ENCODE data around the gene TENT4B. TPM values are rescaled to one million over a fixed set of nuclear protein-coding genes. Genes with fewer than 3 reads are reported as not detected.
A peak's percentile ranks its signal among the peaks of the same experiment; 100 is the strongest.

The TENT4B gene
- total RNA-seq, 1 experiment from 2014 or later, result 13.0 TPM

- H3K4me1 Mint-ChIP-seq, result peaks cover 21 to 40% of the 10 kb centered on the region in 2 experiments
- H2BK5ac ChIP-seq (ENCODE audit: insufficient read length, low read length), result no peak overlapping the region
- H2AFZ ChIP-seq (ENCODE audit: low read length), result no peak overlapping the region
- peaks cover 5% of the 10 kb centered on the region for H3K23me2 ChIP-seq (ENCODE audit: insufficient read length, low read depth, low read length, poor library complexity, severe bottlenecking)
- H3K18ac ChIP-seq (ENCODE audit: insufficient read length, low read depth, low read length), result no peak overlapping the region
- no peak overlapping the region for H4K91ac ChIP-seq (ENCODE audit: insufficient read length, low read depth, low read length)
- H4K8ac ChIP-seq (replicated peaks; ENCODE audit: insufficient read length, low read depth, low read length), result no peak overlapping the region
- no peak for DNase-seq
- no peaks in the 10 kb centered on the region for H3K4me1 ChIP-seq (ENCODE audit: insufficient read depth, low read length)
- H3K79me2 ChIP-seq (ENCODE audit: insufficient read depth, low read length), result no peaks in the 10 kb centered on the region
- H3K23ac ChIP-seq (ENCODE audit: insufficient read length, low read depth, low read length), result no peak overlapping the region
- peaks cover 36% of the 10 kb centered on the region for H3K27me3 Mint-ChIP-seq (ENCODE audit: low read depth)
- no peak overlapping the region for H3K56ac ChIP-seq (ENCODE audit: insufficient read length, low read depth, low read length)
- no peaks in the 10 kb centered on the region for H3K9me3 Mint-ChIP-seq
- H3K27ac Mint-ChIP-seq, result no peak overlapping the region
- H2BK20ac ChIP-seq (ENCODE audit: low read depth, low read length, poor library complexity, severe bottlenecking), result no peak overlapping the region
- peaks cover 6% of the 10 kb centered on the region for H3K27me3 ChIP-seq (ENCODE audit: insufficient read depth, low read length)
- H2BK15ac ChIP-seq (ENCODE audit: low read depth, low read length), result no peak overlapping the region
- peak overlapping the region; percentile 61 to 76 for H3K4me3 Mint-ChIP-seq
- no peak overlapping the region for H2AK5ac ChIP-seq (ENCODE audit: insufficient read length, low read length)
- no CpG with 5 or more reads among the region's 74 CpGs for WGBS (ENCODE audit: extremely low coverage, insufficient read length, low lambda C conversion rate)
- no peaks in the 10 kb centered on the region for H3K9me3 ChIP-seq (ENCODE audit: control insufficient read depth, low read depth, low read length)
- H3K36me3 Mint-ChIP-seq (ENCODE audit: insufficient read depth in 1 of 3, low read depth in 3 of 3), result no peaks in the 10 kb centered on the region
- TF ChIP-seq CTCF (conservative IDR thresholded peaks at IDR 0.05), result no peak
- no peaks in the 10 kb centered on the region for H3K79me1 ChIP-seq (ENCODE audit: insufficient read depth, low read depth, low read length, poor library complexity, severe bottlenecking)
- no peaks in the 10 kb centered on the region for H4K20me1 ChIP-seq (ENCODE audit: control insufficient read depth, insufficient read depth, insufficient read length)
- no peak overlapping the region for H3K4ac ChIP-seq (ENCODE audit: low read depth, low read length)
- no peak overlapping the region for H4K5ac ChIP-seq (ENCODE audit: insufficient read length, low read depth, low read length)
- no peak overlapping the region for H3K14ac ChIP-seq (ENCODE audit: insufficient read depth, low read length)
- no peak overlapping the region for H2BK120ac ChIP-seq (ENCODE audit: low read depth, low read length, poor library complexity, severe bottlenecking)
- H3K4me2 ChIP-seq (ENCODE audit: insufficient read depth, insufficient read length, low read length), result peak overlapping the region; percentile 46
- no peak overlapping the region for H3T11ph ChIP-seq (ENCODE audit: low read length)
- no peak overlapping the region for H2BK12ac ChIP-seq (ENCODE audit: insufficient read length, low read depth, low read length)
- no peak overlapping the region for H3K27ac ChIP-seq (ENCODE audit: insufficient read length, low read depth, low read length)
- H3K9ac ChIP-seq (ENCODE audit: extremely low read depth, insufficient read length, low read length), result no peak overlapping the region
These were observed 92.6 kb downstream of the TENT4B start for GRCh38 chr16:50245417-50246298.
